Measurements from ENCODE around the gene FSTL1.

- TF ChIP-seq POLR2A (IDR thresholded peaks at IDR 0.05; ENCODE audit: extremely low read depth, insufficient read length) (no peak), CTCF (IDR thresholded peaks at IDR 0.05; ENCODE audit: low read depth, low read length) (no peak), MAX (IDR thresholded peaks at IDR 0.05; ENCODE audit: low read depth, low read length) (no peak), MYC (IDR thresholded peaks at IDR 0.05; ENCODE audit: low read depth, low read length) (no peak)
These were observed 102.5 kb downstream of the FSTL1 start for GRCh38 chr3:120348065-120348990.
